ENCODE measurements around the gene ACSS2. TPM values are rescaled to one million over a fixed set of nuclear protein-coding genes. Genes with fewer than 3 reads are reported as not detected.

Gene ACSS2
- total RNA-seq, 2 experiments from 2014 or later: 14.2 to 14.3 TPM

GRCh38 chr20:34946661-34947060 lies 70.2 kb downstream of the ACSS2 start:
- CTCF ChIA-PET: interaction anchor here (0.8 kb wide), 1 partner anchor 9 kb away, joined by 3 read pairs; the partner anchor contains the start of genes GSS and MYH7B
- Mint-ChIP-seq H3K4me1 (ENCODE audit: low read depth) (peaks cover 6% of the 10 kb centered on the region), H3K4me3 (no peak overlapping the region), H3K27ac (no peak overlapping the region), H3K36me3 (ENCODE audit: low read depth) (peaks cover 27% of the 10 kb centered on the region), H3K9me3 (no peaks in the 10 kb centered on the region), H3K27me3 (no peaks in the 10 kb centered on the region)
- no peak for TF ChIP-seq CTCF (IDR thresholded peaks at IDR 0.05)
- POLR2A ChIA-PET: no interaction called here
- intact Hi-C loops (cut with micrococcal nuclease): no loop called here
- DNase-seq: no peak
- no peak for ATAC-seq

GRCh38 chr20:34947336-34947735 lies 70.9 kb downstream of the ACSS2 start:
- ATAC-seq (no peak), DNase-seq (no peak)
- H3K4me1 Mint-ChIP-seq (ENCODE audit: low read depth): peaks cover 6% of the 10 kb centered on the region
- ChIA-PET POLR2A (no interaction called here), CTCF (no interaction called here)
- TF ChIP-seq CTCF (IDR thresholded peaks at IDR 0.05): no peak
- intact Hi-C loops (cut with micrococcal nuclease): no loop called here
- H3K27ac Mint-ChIP-seq: no peak overlapping the region
- peaks cover 27% of the 10 kb centered on the region for H3K36me3 Mint-ChIP-seq (ENCODE audit: low read depth)
- no peaks in the 10 kb centered on the region for H3K27me3 Mint-ChIP-seq
- H3K9me3 Mint-ChIP-seq: no peaks in the 10 kb centered on the region
- H3K4me3 Mint-ChIP-seq: no peak overlapping the region

- ChIA-PET CTCF (no interaction called here), POLR2A (interaction anchor here (1.0 kb wide), 1 partner anchor 9 kb away, joined by 3 read pairs; no protein-coding TSS in a partner anchor)
- Mint-ChIP-seq H3K36me3 (ENCODE audit: low read depth) (peaks cover 27% of the 10 kb centered on the region), H3K27me3 (no peaks in the 10 kb centered on the region), H3K27ac (no peak overlapping the region), H3K9me3 (no peaks in the 10 kb centered on the region), H3K4me1 (ENCODE audit: low read depth) (peaks cover 9% of the 10 kb centered on the region), H3K4me3 (no peak overlapping the region)
- DNase-seq (no peak), ATAC-seq (no peak)
- intact Hi-C loops (cut with micrococcal nuclease): no loop called here
- no peak for TF ChIP-seq CTCF (IDR thresholded peaks at IDR 0.05)
Observed at GRCh38 chr20:34948030-34948429, 71.6 kb downstream of the ACSS2 start.

GRCh38 chr20:34949120-34949519 lies 72.7 kb downstream of the ACSS2 start:
- peaks cover 14% of the 10 kb centered on the region for H3K4me1 Mint-ChIP-seq (ENCODE audit: low read depth)
- CTCF ChIA-PET: interaction anchor here (1.1 kb wide), 1 partner anchor 75 kb away, joined by 3 read pairs; no protein-coding TSS in a partner anchor
- H3K4me3 Mint-ChIP-seq: no peak overlapping the region
- H3K36me3 Mint-ChIP-seq (ENCODE audit: low read depth): peaks cover 21% of the 10 kb centered on the region
- no peak for TF ChIP-seq CTCF (IDR thresholded peaks at IDR 0.05)
- POLR2A ChIA-PET: interaction anchor here (0.7 kb wide), 1 partner anchor 912 kb away, joined by 3 read pairs; no protein-coding TSS in a partner anchor
- ATAC-seq: no peak
- no peak for DNase-seq
- no peak overlapping the region for H3K27ac Mint-ChIP-seq
- H3K27me3 Mint-ChIP-seq: no peaks in the 10 kb centered on the region
- no peaks in the 10 kb centered on the region for H3K9me3 Mint-ChIP-seq
- intact Hi-C loops (cut with micrococcal nuclease): no loop called here

GRCh38 chr20:34951252-34951651 lies 74.8 kb downstream of the ACSS2 start:
- no peak overlapping the region for H3K4me3 Mint-ChIP-seq
- no peak overlapping the region for H3K27ac Mint-ChIP-seq
- H3K36me3 Mint-ChIP-seq (ENCODE audit: low read depth): peaks cover 16% of the 10 kb centered on the region
- ATAC-seq (no peak), DNase-seq (no peak)
- CTCF ChIA-PET: interaction anchor here (1.1 to 2.1 kb wide), 3 partner anchors 77 to 127 kb away, joined by 3 to 12 read pairs (median 4); partner anchors contain the start of gene GGT7
- TF ChIP-seq CTCF (IDR thresholded peaks at IDR 0.05): no peak
- POLR2A ChIA-PET: interaction anchor here (1.0 to 1.9 kb wide), 2 partner anchors 9 to 15 kb away, joined by 3 to 5 read pairs; no protein-coding TSS in a partner anchor
- H3K4me1 Mint-ChIP-seq (ENCODE audit: low read depth): peaks cover 23% of the 10 kb centered on the region
- H3K27me3 Mint-ChIP-seq: no peaks in the 10 kb centered on the region
- intact Hi-C loops (cut with micrococcal nuclease): no loop called here
- H3K9me3 Mint-ChIP-seq: no peaks in the 10 kb centered on the region
